HG03045 (cell line): Measurements from ENCODE around the gene LCE1D.

ENCODE experiments used
- ATAC-seq: cut with Tn5 transposase; IDR thresholded peaks from one replicate; pipeline ENCODE4 v1.9.1; 2021; ENCODE audit warnings: mild to moderate bottlenecking, moderate library complexity; ENCODE audit not compliant: unreplicated experiment

The LCE1D gene

DNA sequence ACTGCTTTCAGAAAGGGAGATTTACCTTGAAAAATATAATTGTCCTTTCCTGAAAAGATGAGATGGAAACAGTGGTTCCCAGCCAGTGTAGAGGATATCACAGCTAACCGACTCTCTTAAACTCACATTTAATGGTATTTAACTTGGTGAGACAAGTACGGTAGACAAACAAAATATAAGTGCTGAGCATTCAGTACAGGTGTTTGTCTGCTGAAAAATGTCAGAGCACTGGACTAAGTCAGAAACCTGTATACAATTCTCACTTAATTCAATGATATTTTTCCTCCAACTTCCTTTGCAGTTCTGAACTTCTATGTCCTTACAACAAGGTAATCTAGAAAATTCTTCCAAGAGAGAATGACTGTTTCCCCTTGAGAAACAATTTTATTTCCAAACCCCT lies 15.2 kb downstream of the LCE1D start, which contains the start of gene LCE1B:
TSS of gene LCE1B (plus strand) at position 301 of the 400 bp plus-strand sequence. CDS start 476 bp downstream, outside the sequence.
- ATAC-seq = no peak

DNA sequence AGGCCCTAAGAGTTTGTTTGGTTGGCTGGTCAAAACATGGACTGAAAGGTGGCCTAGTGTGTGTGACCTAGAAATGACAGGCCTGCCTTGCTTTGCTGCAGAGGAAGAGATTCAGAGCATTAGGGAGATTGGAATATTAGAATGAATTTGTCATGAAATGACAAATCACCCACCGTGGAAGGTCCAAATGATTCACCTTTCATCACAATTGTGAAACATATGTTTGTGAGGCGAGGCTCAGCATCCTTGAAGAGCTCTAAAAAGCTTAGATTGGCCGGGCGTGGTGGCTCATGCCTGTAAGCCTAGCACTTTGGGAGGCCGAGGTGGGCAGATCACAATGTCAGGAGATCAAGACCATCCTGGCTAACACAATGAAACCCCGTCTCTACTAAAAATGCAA lies 20.8 kb downstream of the LCE1D start:
- ATAC-seq = no peak

DNA sequence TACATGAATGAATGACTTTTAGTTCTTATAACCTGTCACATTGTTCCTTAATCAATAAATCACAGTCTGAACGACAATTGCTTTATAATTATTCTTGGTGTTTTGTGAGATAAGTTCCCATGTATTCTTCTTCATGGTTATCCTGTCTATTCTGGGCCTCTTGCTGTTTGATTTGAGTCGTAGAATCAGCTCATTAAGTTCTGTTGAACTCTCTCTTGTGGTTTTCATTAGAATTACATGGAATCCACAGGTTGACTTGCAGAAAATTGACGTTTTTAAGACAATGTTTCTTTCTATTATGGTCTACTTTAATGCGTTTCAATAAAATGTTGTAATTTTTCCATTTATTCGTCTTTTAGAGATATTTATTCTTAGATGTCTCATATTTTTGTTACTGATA lies 26.8 kb downstream of the LCE1D start:
- ATAC-seq = no peak

DNA sequence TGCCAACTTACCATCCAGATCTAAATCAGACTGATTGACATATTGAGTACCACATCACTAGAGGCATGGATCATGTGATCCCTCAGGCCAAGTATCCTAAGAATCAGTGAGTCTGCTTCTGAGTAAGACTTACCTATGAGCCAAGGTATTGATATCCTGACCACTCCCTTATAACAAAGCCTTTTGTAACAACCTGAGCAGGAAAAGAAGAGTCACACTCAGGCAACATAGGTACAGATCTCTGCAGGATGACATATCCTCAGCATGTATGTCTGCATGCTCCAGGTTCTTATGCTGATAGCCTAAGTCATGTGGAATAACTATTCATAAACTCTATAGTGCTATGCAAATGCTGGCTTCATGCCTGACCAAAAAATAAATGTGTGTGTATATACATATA lies 28.4 kb downstream of the LCE1D start:
- ATAC-seq = no peak

DNA sequence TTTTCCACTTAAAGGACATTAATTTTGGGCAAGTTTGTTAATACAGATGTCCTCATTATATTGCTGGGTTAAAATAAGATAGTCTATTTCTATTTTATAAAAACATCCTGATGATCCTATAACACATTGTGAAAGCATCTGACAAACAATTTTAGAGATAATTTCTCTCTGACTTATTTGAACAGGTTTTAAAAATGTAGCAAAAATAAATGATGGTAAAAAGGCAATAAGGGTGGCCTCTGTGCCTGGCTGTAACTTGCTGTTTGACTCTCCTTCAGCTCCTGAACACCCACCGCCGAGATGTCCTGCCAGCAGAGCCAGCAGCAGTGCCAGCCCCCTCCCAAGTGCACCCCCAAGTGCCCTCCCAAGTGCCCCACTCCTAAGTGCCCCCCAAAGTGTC lies 30.7 kb downstream of the LCE1D start, which contains the start of gene LCE1A:
TSS of gene LCE1A (plus strand) at position 301 of the 400 bp plus-strand sequence. CDS start at position 301, 0 bp downstream.
- no peak for ATAC-seq

DNA sequence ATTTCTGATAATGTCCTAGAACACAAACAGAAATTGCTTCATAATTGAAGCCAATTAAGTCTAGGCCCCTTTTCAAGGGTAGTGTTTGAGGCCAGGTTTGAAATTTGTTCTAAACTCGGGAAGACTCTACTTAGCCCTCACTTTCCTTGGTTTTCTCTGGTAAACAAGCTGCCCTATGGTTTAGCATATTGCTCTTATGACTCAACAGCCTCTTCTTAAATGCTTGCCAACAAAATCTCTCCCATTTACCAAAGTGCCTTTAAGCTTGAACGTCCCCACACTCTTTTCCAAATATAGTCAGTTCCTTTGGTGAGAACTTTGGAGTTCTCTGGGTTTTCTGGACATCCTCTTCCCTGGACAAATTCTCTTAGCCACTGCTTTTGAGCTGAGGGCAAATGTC lies 40.3 kb downstream of the LCE1D start:
- ATAC-seq = no peak

DNA sequence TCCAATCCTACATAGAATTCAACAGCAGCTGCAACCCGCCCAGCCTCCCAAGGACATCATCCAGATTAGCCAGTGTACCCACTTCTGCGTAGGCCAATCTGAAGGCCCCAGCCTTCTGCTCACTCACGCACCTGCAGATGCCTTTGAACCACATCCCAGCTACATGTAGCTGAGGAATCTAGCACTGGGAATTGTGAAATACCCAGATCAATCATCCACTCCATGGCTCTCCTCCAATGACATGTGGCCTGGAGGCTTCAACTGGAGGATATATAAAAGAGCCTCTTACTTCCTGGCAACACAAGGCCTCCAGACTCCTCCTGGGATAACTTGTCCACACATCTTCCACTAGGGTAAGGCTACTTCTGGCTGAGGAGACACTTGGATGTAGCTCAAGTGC lies 46.0 kb downstream of the LCE1D start, which contains the start of gene LCE6A:
TSS of gene LCE6A (plus strand) at position 301 of the 400 bp plus-strand sequence. CDS start 665 bp downstream, outside the sequence.
- no peak for ATAC-seq
